ENCODE data around the gene KDELR3.

DNA sequence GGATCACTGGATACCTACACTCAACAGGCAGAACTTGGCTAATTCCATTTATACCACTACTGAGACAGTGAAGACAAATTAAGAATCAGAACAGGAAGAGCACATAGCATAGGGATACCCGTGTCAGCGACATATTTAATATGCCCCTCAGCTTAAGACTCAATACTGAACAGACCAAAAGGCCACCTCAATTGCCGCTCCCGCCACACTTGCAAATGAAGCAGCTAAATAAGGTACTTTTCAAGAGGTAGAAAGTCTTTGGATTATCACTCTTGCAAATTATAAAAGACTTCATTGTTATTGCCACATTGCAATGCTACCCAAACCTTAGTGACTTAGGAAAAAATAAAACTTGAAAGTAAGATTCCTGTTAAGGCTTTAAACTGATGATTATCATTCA, 35.1 kb downstream of the KDELR3 start:
- TF ChIP-seq YY1 (IDR thresholded peaks at IDR 0.05; ENCODE audit: insufficient read depth, insufficient read length): no peak
- no peak for TF ChIP-seq SUZ12 (IDR thresholded peaks at IDR 0.05; ENCODE audit: extremely low read depth, insufficient read depth, insufficient read length)
- TF ChIP-seq ZNF274 (IDR thresholded peaks at IDR 0.05; ENCODE audit: low read depth, low read length): no peak
